ENCODE measurements around the gene XKR7. TPM values are rescaled to one million over a fixed set of nuclear protein-coding genes. Genes with fewer than 3 reads are reported as not detected.

Gene XKR7
- total RNA-seq, 1 donor from 2014 or later, result 0.48 TPM

GRCh38 chr20:32004963-32005362 is 37.0 kb downstream of the XKR7 start:
- no peak for DNase-seq (ENCODE audit: low read depth)
- Histone ChIP-seq H3K27me3 (ENCODE audit: insufficient read depth, low read length) (peaks cover 7% of the 10 kb centered on the region), H3K79me2 (ENCODE audit: insufficient read depth, low read length) (no peaks in the 10 kb centered on the region), H3K9ac (ENCODE audit: low read length) (no peak overlapping the region), H3K4me2 (ENCODE audit: low read length) (no peak overlapping the region), H3K9me3 (ENCODE audit: insufficient read depth, low read depth, low read length) (no peaks in the 10 kb centered on the region), H3K36me3 (ENCODE audit: insufficient read depth, low read length) (no peaks in the 10 kb centered on the region), H4K20me1 (ENCODE audit: insufficient read depth, low read length) (no peaks in the 10 kb centered on the region), H3K4me3 (ENCODE audit: insufficient read depth, low read depth, low read length) (no peak overlapping the region), H3K27ac (ENCODE audit: low read depth, low read length) (no peak overlapping the region), H3K4me1 (ENCODE audit: insufficient read depth, low read length) (no peaks in the 10 kb centered on the region), H2AFZ (ENCODE audit: low read depth, low read length) (no peak overlapping the region)
- peaks cover 24% of the 10 kb centered on the region for H3K27me3 Mint-ChIP-seq (ENCODE audit: low read depth, unreplicated experiment)
- no peak for TF ChIP-seq EZH2 (IDR thresholded peaks at IDR 0.05; ENCODE audit: insufficient read depth, low read length)
- TF ChIP-seq CTCF (IDR thresholded peaks at IDR 0.05; ENCODE audit: insufficient read depth, low read depth, low read length), result no peak
- no peaks in the 10 kb centered on the region for H3K36me3 Mint-ChIP-seq (ENCODE audit: low read depth, unreplicated experiment)
- H3K4me3 Mint-ChIP-seq (ENCODE audit: unreplicated experiment), result no peak overlapping the region
- no peak for FAIRE-seq
- no peak overlapping the region for H3K27ac Mint-ChIP-seq (ENCODE audit: unreplicated experiment)
- peaks cover 4% of the 10 kb centered on the region for H3K9me3 Mint-ChIP-seq (ENCODE audit: unreplicated experiment)
- peaks cover 4% of the 10 kb centered on the region for H3K4me1 Mint-ChIP-seq (ENCODE audit: low read depth, unreplicated experiment)

GRCh38 chr20:32006053-32006452 is 38.1 kb downstream of the XKR7 start:
- peaks cover 4% of the 10 kb centered on the region for H3K9me3 Mint-ChIP-seq (ENCODE audit: unreplicated experiment)
- no peak overlapping the region for H3K27ac ChIP-seq (ENCODE audit: low read depth, low read length)
- peaks cover 5% of the 10 kb centered on the region for H3K27me3 ChIP-seq (ENCODE audit: insufficient read depth, low read length)
- H3K9me3 ChIP-seq (ENCODE audit: insufficient read depth, low read depth, low read length), result no peaks in the 10 kb centered on the region
- H2AFZ ChIP-seq (ENCODE audit: low read depth, low read length), result no peak overlapping the region
- no peaks in the 10 kb centered on the region for H4K20me1 ChIP-seq (ENCODE audit: insufficient read depth, low read length)
- H3K36me3 ChIP-seq (ENCODE audit: insufficient read depth, low read length), result no peaks in the 10 kb centered on the region
- H3K4me3 Mint-ChIP-seq (ENCODE audit: unreplicated experiment), result no peak overlapping the region
- no peak for FAIRE-seq
- no peak overlapping the region for H3K27ac Mint-ChIP-seq (ENCODE audit: unreplicated experiment)
- H3K4me1 Mint-ChIP-seq (ENCODE audit: low read depth, unreplicated experiment), result peaks cover 4% of the 10 kb centered on the region
- no peaks in the 10 kb centered on the region for H3K79me2 ChIP-seq (ENCODE audit: insufficient read depth, low read length)
- no peak overlapping the region for H3K4me3 ChIP-seq (ENCODE audit: insufficient read depth, low read depth, low read length)
- H3K4me1 ChIP-seq (ENCODE audit: insufficient read depth, low read length), result no peaks in the 10 kb centered on the region
- no peak for DNase-seq (ENCODE audit: low read depth)
- no peaks in the 10 kb centered on the region for H3K36me3 Mint-ChIP-seq (ENCODE audit: low read depth, unreplicated experiment)
- peaks cover 19% of the 10 kb centered on the region for H3K27me3 Mint-ChIP-seq (ENCODE audit: low read depth, unreplicated experiment)
- H3K9ac ChIP-seq (ENCODE audit: low read length), result no peak overlapping the region
- no peak overlapping the region for H3K4me2 ChIP-seq (ENCODE audit: low read length)
- TF ChIP-seq CTCF (IDR thresholded peaks at IDR 0.05; ENCODE audit: insufficient read depth, low read depth, low read length) (no peak), EZH2 (IDR thresholded peaks at IDR 0.05; ENCODE audit: insufficient read depth, low read length) (no peak)

GRCh38 chr20:32006841-32007786 is 39.2 kb downstream of the XKR7 start:
- Histone ChIP-seq H3K27me3 (ENCODE audit: insufficient read depth, low read length) (peaks cover 8% of the 10 kb centered on the region), H3K9me3 (ENCODE audit: insufficient read depth, low read depth, low read length) (no peaks in the 10 kb centered on the region), H3K79me2 (ENCODE audit: insufficient read depth, low read length) (no peaks in the 10 kb centered on the region), H3K9ac (ENCODE audit: low read length) (no peak overlapping the region), H3K4me2 (ENCODE audit: low read length) (peak overlapping the region; percentile 23), H3K4me1 (ENCODE audit: insufficient read depth, low read length) (no peaks in the 10 kb centered on the region), H3K4me3 (ENCODE audit: insufficient read depth, low read depth, low read length) (no peak overlapping the region), H4K20me1 (ENCODE audit: insufficient read depth, low read length) (no peaks in the 10 kb centered on the region), H3K36me3 (ENCODE audit: insufficient read depth, low read length) (no peaks in the 10 kb centered on the region), H2AFZ (ENCODE audit: low read depth, low read length) (peak overlapping the region; percentile 69), H3K27ac (ENCODE audit: low read depth, low read length) (no peak overlapping the region)
- Mint-ChIP-seq H3K9me3 (ENCODE audit: unreplicated experiment) (peaks cover 4% of the 10 kb centered on the region), H3K36me3 (ENCODE audit: low read depth, unreplicated experiment) (no peaks in the 10 kb centered on the region), H3K27ac (ENCODE audit: unreplicated experiment) (no peak overlapping the region), H3K27me3 (ENCODE audit: low read depth, unreplicated experiment) (peaks cover 15% of the 10 kb centered on the region), H3K4me1 (ENCODE audit: low read depth, unreplicated experiment) (peaks cover 4% of the 10 kb centered on the region), H3K4me3 (ENCODE audit: unreplicated experiment) (no peak overlapping the region)
- TF ChIP-seq EZH2 (IDR thresholded peaks at IDR 0.05; ENCODE audit: insufficient read depth, low read length), result no peak
- no peak for TF ChIP-seq CTCF (IDR thresholded peaks at IDR 0.05; ENCODE audit: insufficient read depth, low read depth, low read length)
- FAIRE-seq, result no peak
- DNase-seq (ENCODE audit: low read depth), result no peak
